HepG2 (cell line): Measurements from ENCODE around the gene ZNF429. TPM values are rescaled to one million over a fixed set of nuclear protein-coding genes. Genes with fewer than 3 reads are reported as not detected.
A peak's percentile ranks its signal among the peaks of the same experiment; 100 is the strongest.

Source experiments
- ATM ChIP-seq: fragments of 450-650 bp; IDR thresholded peaks from 2 replicates; pipeline ENCODE4 v1.7.1; 2017; ENCODE audit warnings: mild to moderate bottlenecking, borderline replicate concordance
- HIVEP1 ChIP-seq: sonication (generic); formaldehyde crosslinking; IDR thresholded peaks from 2 replicates; pipeline ENCODE4 v1.4.0; 2020; ENCODE audit warnings: mild to moderate bottlenecking, missing genetic modification reagents
- MED1 ChIP-seq: sonication (generic); formaldehyde crosslinking; IDR thresholded peaks from 2 replicates; pipeline ENCODE4 v1.4.0; 2020; ENCODE audit warnings: missing genetic modification reagents
- MEIS1 ChIP-seq: sonication (generic); formaldehyde crosslinking; IDR thresholded peaks from 2 replicates; pipeline ENCODE4 v1.9.0; 2021; ENCODE audit warnings: mild to moderate bottlenecking, missing genetic modification reagents, moderate library complexity, borderline replicate concordance
- NR3C1 ChIP-seq: sonication (generic); formaldehyde crosslinking; IDR thresholded peaks from 2 replicates; pipeline ENCODE4 v1.4.0; 2020; ENCODE audit warnings: missing genetic modification reagents
- PAF1 ChIP-seq: IDR thresholded peaks from 2 replicates; pipeline ENCODE4 v1.6.1; 2016; ENCODE audit warnings: missing genetic modification reagents, missing compliant biosample characterization
- PHF8 ChIP-seq: sonication (generic); formaldehyde crosslinking; IDR thresholded peaks from 2 replicates; pipeline ENCODE4 v1.5.0; 2020; ENCODE audit warnings: missing genetic modification reagents
- PRPF4 ChIP-seq: fragments of 200-400 bp; formaldehyde crosslinking; IDR thresholded peaks from 2 replicates; pipeline ENCODE4 v1.6.1; 2016; ENCODE audit warnings: low read length, low read depth; ENCODE audit not compliant: poor library complexity, severe bottlenecking
- SNRNP70 ChIP-seq: fragments of 200-400 bp; formaldehyde crosslinking; IDR thresholded peaks from 2 replicates; pipeline ENCODE4 v1.6.1; 2017; ENCODE audit warnings: mild to moderate bottlenecking, low read depth, low read length, moderate library complexity
- SP2 ChIP-seq: sonication (generic); formaldehyde crosslinking; IDR thresholded peaks from 2 replicates; pipeline ENCODE4 v1.5.1; 2020; ENCODE audit warnings: mild to moderate bottlenecking, missing genetic modification reagents
- STAT6 ChIP-seq: sonication (generic); formaldehyde crosslinking; IDR thresholded peaks from 2 replicates; pipeline ENCODE4 v1.4.0; 2020; ENCODE audit warnings: missing genetic modification reagents, mild to moderate bottlenecking, borderline replicate concordance
- SUZ12 ChIP-seq: fragments of 150-350 bp; IDR thresholded peaks from 2 replicates; pipeline ENCODE4 v1.6.1; 2014; ENCODE audit warnings: low read depth, low read length
- U2AF1 ChIP-seq: fragments of 200-400 bp; formaldehyde crosslinking; optimal IDR thresholded peaks from 2 replicates; pipeline ENCODE3; 2017; ENCODE audit warnings: mild to moderate bottlenecking, low read depth, low read length
- ZBTB37 ChIP-seq: sonication (generic); formaldehyde crosslinking; IDR thresholded peaks from 2 replicates; pipeline ENCODE4 v1.4.0; 2020; ENCODE audit warnings: mild to moderate bottlenecking, missing genetic modification reagents
- ZFP36L1 ChIP-seq: sonication (generic); formaldehyde crosslinking; IDR thresholded peaks from 2 replicates; pipeline ENCODE4 v1.8.0; 2022; ENCODE audit warnings: mild to moderate bottlenecking, missing genetic modification reagents, moderate library complexity
- ZKSCAN1 ChIP-seq: fragments of 150-350 bp; IDR thresholded peaks from 2 replicates; pipeline ENCODE4 v1.6.1; 2014; ENCODE audit warnings: low read length
- ZNF33B ChIP-seq: sonication (generic); formaldehyde crosslinking; IDR thresholded peaks from 2 replicates; pipeline ENCODE4 v1.5.1; 2020; ENCODE audit warnings: mild to moderate bottlenecking, missing genetic modification reagents
- ZNF468 ChIP-seq: sonication (generic); formaldehyde crosslinking; IDR thresholded peaks from 2 replicates; pipeline ENCODE4 v1.8.0; 2022; ENCODE audit warnings: mild to moderate bottlenecking, moderate library complexity, missing genetic modification reagents
- ZNF547 ChIP-seq: sonication (generic); formaldehyde crosslinking; IDR thresholded peaks from 2 replicates; pipeline ENCODE4 v1.5.1; 2020; ENCODE audit warnings: mild to moderate bottlenecking, missing genetic modification reagents
- ZNF672 ChIP-seq: sonication (generic); formaldehyde crosslinking; IDR thresholded peaks from 2 replicates; pipeline ENCODE4 v1.8.1; 2022; ENCODE audit warnings: missing genetic modification reagents
- polyA plus RNA-seq, 8 experiments: library from polyadenylated mRNA; depleted of rRNA in 3 of 8; stranded (reverse) in 7 of 8; unstranded in 1 of 8; fragments of >200 nt; fragmentation: Illumina TruSeq in 4 of 8; extraction: Trizol in 4 of 8; gene quantifications; 2 replicates each; pipeline versions ENCODE4 v1.2.1 to v1.2.3, GENCODE V29; 2011 to 2016; ENCODE audit warnings: low read depth in 4 of 8, missing spikeins in 1 of 8, mixed read lengths in 1 of 8; ENCODE audit not compliant: insufficient read depth in 1 of 8
- total RNA-seq, 5 experiments: library from RNA; depleted of rRNA; stranded (reverse); fragments of >200 nt; fragmentation: Illumina TruSeq; extraction: Trizol; gene quantifications; 2 replicates each; pipeline ENCODE4 v1.2.3, GENCODE V29; 2016; ENCODE audit warnings: low read depth in 1 of 5
- TF ChIP-seq, protein P1 (sequence below): IDR thresholded peaks from 2 replicates; pipeline ENCODE4 v1.6.1; 2016; ENCODE audit warnings: low read depth, missing genetic modification reagents, missing compliant biosample characterization

Gene ZNF429
- total and polyA plus RNA-seq, 2 of the 13 experiments (the other 11 are each of a cell fraction or from before 2014, with no cell fraction given), result 3.3 to 3.4 TPM

DNA sequence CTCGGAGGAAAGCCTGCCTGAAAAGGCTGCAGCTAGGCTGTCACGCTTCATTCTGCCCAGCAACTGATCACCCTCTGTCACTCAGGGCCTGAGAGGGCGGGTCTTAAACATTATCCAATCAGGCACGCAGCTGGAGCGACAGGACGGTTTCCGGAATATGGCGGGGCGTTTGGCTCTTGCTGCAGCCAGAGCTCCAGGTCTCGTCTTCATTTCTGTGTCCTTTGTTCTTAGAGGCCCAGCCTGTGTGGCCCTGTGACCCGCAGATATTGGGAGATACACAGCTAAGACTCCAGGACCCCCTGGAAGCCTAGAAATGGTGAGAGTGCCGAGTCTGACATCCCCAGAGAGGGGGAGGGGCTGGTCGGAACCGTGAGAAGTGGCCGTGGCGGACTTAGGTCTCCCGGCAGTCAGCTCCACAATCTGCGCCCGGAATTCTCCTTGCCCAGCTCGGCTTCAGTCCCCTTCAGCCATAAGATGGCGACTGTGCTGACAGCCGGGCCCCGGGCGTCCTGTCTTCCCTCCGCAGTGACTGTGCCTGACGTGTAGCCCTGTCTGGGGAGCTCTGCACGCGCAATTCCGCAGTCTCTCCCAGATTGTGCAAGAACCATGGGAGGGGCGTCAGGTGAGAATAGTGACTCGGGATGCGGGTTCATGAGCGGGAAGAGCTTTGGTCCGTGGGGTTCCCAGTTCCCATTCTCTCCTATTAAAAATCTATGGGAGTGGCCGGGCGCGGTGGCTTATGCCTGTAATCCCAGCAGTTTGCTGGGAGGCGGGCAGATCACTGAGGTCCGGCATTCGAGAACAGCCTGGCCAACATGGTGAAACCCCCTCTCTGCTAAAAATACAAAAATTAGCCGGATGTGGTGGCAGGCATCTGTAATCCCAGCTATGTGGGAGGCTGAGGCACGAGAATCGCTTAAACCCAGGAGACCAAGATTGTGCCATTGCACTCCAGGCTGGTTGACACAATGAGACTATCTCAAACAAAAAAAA lies at the start of gene ZNF429 (continued):
- TF ChIP-seq, protein P1, sequence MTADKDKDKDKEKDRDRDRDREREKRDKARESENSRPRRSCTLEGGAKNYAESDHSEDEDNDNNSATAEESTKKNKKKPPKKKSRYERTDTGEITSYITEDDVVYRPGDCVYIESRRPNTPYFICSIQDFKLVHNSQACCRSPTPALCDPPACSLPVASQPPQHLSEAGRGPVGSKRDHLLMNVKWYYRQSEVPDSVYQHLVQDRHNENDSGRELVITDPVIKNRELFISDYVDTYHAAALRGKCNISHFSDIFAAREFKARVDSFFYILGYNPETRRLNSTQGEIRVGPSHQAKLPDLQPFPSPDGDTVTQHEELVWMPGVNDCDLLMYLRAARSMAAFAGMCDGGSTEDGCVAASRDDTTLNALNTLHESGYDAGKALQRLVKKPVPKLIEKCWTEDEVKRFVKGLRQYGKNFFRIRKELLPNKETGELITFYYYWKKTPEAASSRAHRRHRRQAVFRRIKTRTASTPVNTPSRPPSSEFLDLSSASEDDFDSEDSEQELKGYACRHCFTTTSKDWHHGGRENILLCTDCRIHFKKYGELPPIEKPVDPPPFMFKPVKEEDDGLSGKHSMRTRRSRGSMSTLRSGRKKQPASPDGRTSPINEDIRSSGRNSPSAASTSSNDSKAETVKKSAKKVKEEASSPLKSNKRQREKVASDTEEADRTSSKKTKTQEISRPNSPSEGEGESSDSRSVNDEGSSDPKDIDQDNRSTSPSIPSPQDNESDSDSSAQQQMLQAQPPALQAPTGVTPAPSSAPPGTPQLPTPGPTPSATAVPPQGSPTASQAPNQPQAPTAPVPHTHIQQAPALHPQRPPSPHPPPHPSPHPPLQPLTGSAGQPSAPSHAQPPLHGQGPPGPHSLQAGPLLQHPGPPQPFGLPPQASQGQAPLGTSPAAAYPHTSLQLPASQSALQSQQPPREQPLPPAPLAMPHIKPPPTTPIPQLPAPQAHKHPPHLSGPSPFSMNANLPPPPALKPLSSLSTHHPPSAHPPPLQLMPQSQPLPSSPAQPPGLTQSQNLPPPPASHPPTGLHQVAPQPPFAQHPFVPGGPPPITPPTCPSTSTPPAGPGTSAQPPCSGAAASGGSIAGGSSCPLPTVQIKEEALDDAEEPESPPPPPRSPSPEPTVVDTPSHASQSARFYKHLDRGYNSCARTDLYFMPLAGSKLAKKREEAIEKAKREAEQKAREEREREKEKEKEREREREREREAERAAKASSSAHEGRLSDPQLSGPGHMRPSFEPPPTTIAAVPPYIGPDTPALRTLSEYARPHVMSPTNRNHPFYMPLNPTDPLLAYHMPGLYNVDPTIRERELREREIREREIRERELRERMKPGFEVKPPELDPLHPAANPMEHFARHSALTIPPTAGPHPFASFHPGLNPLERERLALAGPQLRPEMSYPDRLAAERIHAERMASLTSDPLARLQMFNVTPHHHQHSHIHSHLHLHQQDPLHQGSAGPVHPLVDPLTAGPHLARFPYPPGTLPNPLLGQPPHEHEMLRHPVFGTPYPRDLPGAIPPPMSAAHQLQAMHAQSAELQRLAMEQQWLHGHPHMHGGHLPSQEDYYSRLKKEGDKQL (CRISPR knock-in tag), result no peak
- TF ChIP-seq MEIS1 (no peak), SP2 (CRISPR knock-in tag) (peak; percentile 69), PRPF4 (no peak), HIVEP1 (no peak), ATM (no peak), SUZ12 (no peak), ZBTB37 (CRISPR knock-in tag) (no peak), SNRNP70 (no peak), STAT6 (CRISPR knock-in tag) (no peak), ZNF547 (CRISPR knock-in tag) (no peak), ZNF33B (no peak), ZFP36L1 (CRISPR knock-in tag) (no peak), U2AF1 (no peak), ZNF468 (CRISPR knock-in tag) (no peak), PHF8 (CRISPR knock-in tag) (peak; percentile 55; the same call in 1 of the 2 replicates), PAF1 (CRISPR knock-in tag) (no peak), NR3C1 (CRISPR knock-in tag) (no peak), ZKSCAN1 (no peak), MED1 (CRISPR knock-in tag) (0 out of 2 replicates have a peak, but pooled peaks have one; percentile 35), ZNF672 (CRISPR knock-in tag) (no peak)
